Measurements from ENCODE around the gene STIL. TPM values are rescaled to one million over a fixed set of nuclear protein-coding genes. Genes with fewer than 3 reads are reported as not detected.

Gene STIL
- polyA plus RNA-seq, 1 donor (not counting 4 experiments of a cell fraction or from before 2014, with no cell fraction given), result 10.5 TPM

- no peak for FAIRE-seq
- H3K9me3 ChIP-seq (ENCODE audit: control insufficient read depth, low read depth, low read length), result no peaks in the 10 kb centered on the region
- no peak overlapping the region for H3K27ac ChIP-seq (ENCODE audit: control insufficient read depth, insufficient read depth, low read length)
- no peaks in the 10 kb centered on the region for H3K79me2 ChIP-seq (ENCODE audit: control insufficient read depth, insufficient read depth, low read length)
- H4K20me1 ChIP-seq (ENCODE audit: control insufficient read depth, extremely low read depth, insufficient read depth, low read length), result no peaks in the 10 kb centered on the region
- dilution Hi-C loops (cut with MboI; ENCODE audit: extremely low pct_ligation_motif_present, low sequenced_read_pairs), result no loop called here
- H3K9me1 ChIP-seq (ENCODE audit: control insufficient read depth, extremely low read depth, insufficient read depth, low read length), result no peaks in the 10 kb centered on the region
- no peak for DNase-seq (ENCODE audit: low read depth, low spot score)
- no peak overlapping the region for H3K4me2 ChIP-seq (ENCODE audit: control insufficient read depth, extremely low read depth, insufficient read depth, low read depth, low read length)
- H3K4me1 ChIP-seq (ENCODE audit: control insufficient read depth, extremely low read depth, insufficient read depth, low read length), result no peaks in the 10 kb centered on the region
- H3K9ac ChIP-seq (ENCODE audit: control insufficient read depth, extremely low read depth, insufficient read depth, low read length), result no peak overlapping the region
- H2AFZ ChIP-seq (ENCODE audit: control insufficient read depth, low read length), result no peak overlapping the region
- H3K36me3 ChIP-seq (ENCODE audit: control insufficient read depth in 2 of 2, extremely low read depth in 1 of 2, insufficient read depth in 2 of 2, low read length in 2 of 2), result no peaks in the 10 kb centered on the region
- H3K4me3 ChIP-seq (ENCODE audit: control insufficient read depth in 2 of 3, extremely low read depth in 1 of 3, insufficient read depth in 2 of 3, low read depth in 1 of 3, low read length in 3 of 3), result no peak overlapping the region
- H3K27me3 ChIP-seq (ENCODE audit: control insufficient read depth, extremely low read depth, insufficient read depth, low read length), result no peaks in the 10 kb centered on the region
- no peak for TF ChIP-seq EZH2 (IDR thresholded peaks at IDR 0.05; ENCODE audit: low read length)
- TF ChIP-seq CTCF (optimal IDR thresholded peaks at IDR 0.05 in 1 of 3, IDR thresholded peaks at IDR 0.05 in 1 of 3, conservative IDR thresholded peaks at IDR 0.05 in 1 of 3; ENCODE audit: extremely low read depth in 1 of 3, insufficient read depth in 2 of 3, low read length in 3 of 3), result no peak
Measured at GRCh38 chr1:47215713-47216112, 98.2 kb downstream of the STIL start.

GRCh38 chr1:47214549-47214948 lies 99.4 kb downstream of the STIL start:
- Histone ChIP-seq H3K79me2 (ENCODE audit: control insufficient read depth, insufficient read depth, low read length) (no peaks in the 10 kb centered on the region), H3K4me1 (ENCODE audit: control insufficient read depth, extremely low read depth, insufficient read depth, low read length) (peaks cover 4% of the 10 kb centered on the region), H2AFZ (ENCODE audit: control insufficient read depth, low read length) (no peak overlapping the region), H3K4me3 (ENCODE audit: control insufficient read depth in 2 of 3, extremely low read depth in 1 of 3, insufficient read depth in 2 of 3, low read depth in 1 of 3, low read length in 3 of 3) (no peak overlapping the region), H3K9ac (ENCODE audit: control insufficient read depth, extremely low read depth, insufficient read depth, low read length) (no peak overlapping the region), H3K27ac (ENCODE audit: control insufficient read depth, insufficient read depth, low read length) (no peak overlapping the region), H3K4me2 (ENCODE audit: control insufficient read depth, extremely low read depth, insufficient read depth, low read depth, low read length) (no peak overlapping the region), H3K36me3 (ENCODE audit: control insufficient read depth in 2 of 2, extremely low read depth in 1 of 2, insufficient read depth in 2 of 2, low read length in 2 of 2) (no peaks in the 10 kb centered on the region), H4K20me1 (ENCODE audit: control insufficient read depth, extremely low read depth, insufficient read depth, low read length) (no peaks in the 10 kb centered on the region), H3K9me3 (ENCODE audit: control insufficient read depth, low read depth, low read length) (no peaks in the 10 kb centered on the region), H3K9me1 (ENCODE audit: control insufficient read depth, extremely low read depth, insufficient read depth, low read length) (no peaks in the 10 kb centered on the region), H3K27me3 (ENCODE audit: control insufficient read depth, extremely low read depth, insufficient read depth, low read length) (no peaks in the 10 kb centered on the region)
- dilution Hi-C loops (cut with MboI; ENCODE audit: extremely low pct_ligation_motif_present, low sequenced_read_pairs), result no loop called here
- no peak for FAIRE-seq
- no peak for DNase-seq (ENCODE audit: low read depth, low spot score)
- TF ChIP-seq EZH2 (IDR thresholded peaks at IDR 0.05; ENCODE audit: low read length), result no peak
- TF ChIP-seq CTCF (optimal IDR thresholded peaks at IDR 0.05 in 1 of 3, IDR thresholded peaks at IDR 0.05 in 1 of 3, conservative IDR thresholded peaks at IDR 0.05 in 1 of 3; ENCODE audit: extremely low read depth in 1 of 3, insufficient read depth in 2 of 3, low read length in 3 of 3), result no peak

Measured in keratinocyte (primary cell).